H1 (cell line): ENCODE results near the gene ZNF598.

ENCODE experiments used
- POLR2A ChIP-seq, 2 experiments: IDR thresholded peaks; 1 replicate in 1 of 2; 2 replicates in 1 of 2; pipeline ENCODE4 v1.6.1; 2011; ENCODE audit warnings: low read depth in 2 of 2, low read length in 2 of 2, mild to moderate bottlenecking in 2 of 2; ENCODE audit errors: control extremely low read depth in 1 of 2
- POLR2AphosphoS5 ChIP-seq: IDR thresholded peaks from 2 replicates; pipeline ENCODE4 v1.6.1; 2011; ENCODE audit warnings: low read depth, low read length
- YY1 ChIP-seq: IDR thresholded peaks from 2 replicates; pipeline ENCODE4 v1.6.1; 2011; ENCODE audit warnings: low read depth, mild to moderate bottlenecking, low read length

DNA sequence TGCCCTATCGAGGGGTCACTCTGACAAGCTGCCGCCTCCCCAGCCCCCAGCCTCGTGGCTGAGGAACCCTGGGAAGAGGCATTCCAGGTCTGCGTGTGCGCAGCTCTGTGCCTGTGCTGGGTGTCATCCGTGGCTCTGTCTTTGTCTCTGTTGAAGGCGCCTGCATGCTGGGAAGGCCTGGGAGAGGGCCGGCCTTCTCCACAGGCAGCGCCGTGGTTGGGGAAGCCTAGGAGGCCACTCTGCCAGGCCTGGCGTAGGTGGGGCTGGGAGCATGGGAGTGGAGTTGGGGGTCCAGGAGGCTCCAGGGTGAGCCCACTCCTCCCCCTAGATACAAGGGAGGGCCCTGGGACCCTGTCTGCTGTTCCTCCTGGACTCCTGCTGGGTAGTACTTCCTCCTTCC lies 20.4 kb upstream of the ZNF598 start:
- TF ChIP-seq YY1, result no peak
- TF ChIP-seq POLR2AphosphoS5, result no peak
- TF ChIP-seq POLR2A (IDR thresholded peaks at IDR 0.05; ENCODE audit: control extremely low read depth in 1 of 2, low read depth in 2 of 2, low read length in 2 of 2), result no peak
